ENCODE results near the gene DAB2IP.

Gene DAB2IP

DNA sequence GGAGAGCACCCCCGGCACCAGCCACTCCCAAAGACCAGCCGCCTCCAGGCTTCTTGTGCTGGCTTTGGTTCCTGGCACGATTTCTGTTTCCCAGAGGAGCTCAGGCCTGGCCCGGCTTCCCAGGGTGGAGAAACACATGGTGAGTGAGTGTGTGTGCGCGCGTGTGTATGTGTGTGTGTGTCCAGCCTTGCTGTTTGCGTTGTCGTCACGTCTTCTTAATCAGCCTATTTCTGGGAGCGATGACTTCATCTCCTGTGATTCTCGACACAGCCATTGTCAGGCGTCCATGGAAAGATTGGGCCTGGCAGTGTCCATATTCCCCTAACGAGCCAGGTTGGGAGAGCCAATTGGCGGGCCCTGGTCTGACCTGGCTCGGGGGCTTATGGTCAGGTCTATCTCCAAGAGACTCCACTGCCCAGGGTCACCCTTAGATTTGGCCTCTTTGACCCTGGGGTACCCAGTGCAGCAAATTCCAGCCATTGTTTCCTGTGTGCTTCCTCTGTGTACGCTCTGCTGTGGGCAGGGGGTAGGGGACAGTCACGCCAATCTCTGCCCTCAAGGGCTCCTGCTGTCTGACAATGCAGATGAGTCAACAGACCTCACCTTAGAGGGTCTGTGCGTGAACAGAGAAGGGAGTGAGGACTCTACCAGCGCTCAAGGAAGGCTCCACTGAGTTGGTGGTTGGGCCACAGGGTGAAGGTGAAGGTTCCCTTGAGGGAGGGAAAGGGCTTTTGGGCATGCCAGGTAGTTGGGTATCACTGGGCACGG, 73.8 kb downstream of the DAB2IP start:
- DNase-seq (ENCODE audit: low spot score in 2 of 2) (no peak), ATAC-seq (replicated peaks; ENCODE audit: extremely low read depth, poor library complexity, severe bottlenecking) (no peak)
- no peak overlapping the region for H3K4me3 Mint-ChIP-seq
- H3K27me3 Mint-ChIP-seq: no peaks in the 10 kb centered on the region
- no peak overlapping the region for H3K27ac Mint-ChIP-seq (ENCODE audit: low read depth)
- no peaks in the 10 kb centered on the region for H3K9me3 Mint-ChIP-seq
- H3K4me1 Mint-ChIP-seq: no peaks in the 10 kb centered on the region
- H3K36me3 Mint-ChIP-seq (ENCODE audit: insufficient read depth): no peaks in the 10 kb centered on the region

DNA sequence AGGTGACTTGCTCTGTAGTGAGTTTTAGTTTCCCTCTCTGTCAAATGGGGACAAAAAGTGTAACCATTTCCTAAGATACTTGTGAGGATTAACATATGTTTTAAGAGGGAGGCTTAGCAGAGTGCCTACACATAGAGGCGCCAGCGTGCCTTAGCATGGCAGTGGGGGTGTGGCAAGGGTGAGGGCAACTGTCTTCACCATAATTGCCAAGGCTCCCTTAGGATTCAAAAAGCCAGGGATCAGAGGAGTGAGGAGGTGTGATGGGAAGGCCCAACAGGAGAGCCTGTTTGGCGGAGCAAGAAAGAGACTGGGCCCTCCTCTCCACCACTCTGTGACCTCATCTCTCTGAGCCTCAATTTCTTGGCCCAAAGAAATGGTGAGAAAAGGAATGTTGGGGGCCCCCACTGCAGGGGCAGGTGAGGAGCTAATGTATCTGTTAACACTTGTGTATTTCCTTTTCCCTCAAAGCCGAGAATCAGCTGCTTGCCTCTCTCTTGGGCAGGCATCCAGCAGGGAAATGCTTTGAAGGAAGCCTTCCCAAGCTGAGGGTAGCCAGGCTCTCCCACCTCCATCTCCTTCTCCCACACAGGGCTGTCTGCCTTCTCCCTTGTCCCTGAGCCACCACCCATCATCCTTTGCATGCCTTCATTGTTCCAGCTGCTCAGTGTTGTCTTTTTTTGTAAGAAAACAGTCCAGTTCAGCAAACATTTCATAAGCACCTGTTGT, 76.0 kb downstream of the DAB2IP start:
- Mint-ChIP-seq H3K9me3 (no peaks in the 10 kb centered on the region), H3K4me1 (peaks cover 14% of the 10 kb centered on the region), H3K27me3 (no peaks in the 10 kb centered on the region), H3K4me3 (no peak overlapping the region), H3K36me3 (ENCODE audit: insufficient read depth) (no peaks in the 10 kb centered on the region), H3K27ac (ENCODE audit: low read depth) (no peak overlapping the region)
- DNase-seq (ENCODE audit: low spot score in 2 of 2) (no peak), ATAC-seq (replicated peaks; ENCODE audit: extremely low read depth, poor library complexity, severe bottlenecking) (no peak)

DNA sequence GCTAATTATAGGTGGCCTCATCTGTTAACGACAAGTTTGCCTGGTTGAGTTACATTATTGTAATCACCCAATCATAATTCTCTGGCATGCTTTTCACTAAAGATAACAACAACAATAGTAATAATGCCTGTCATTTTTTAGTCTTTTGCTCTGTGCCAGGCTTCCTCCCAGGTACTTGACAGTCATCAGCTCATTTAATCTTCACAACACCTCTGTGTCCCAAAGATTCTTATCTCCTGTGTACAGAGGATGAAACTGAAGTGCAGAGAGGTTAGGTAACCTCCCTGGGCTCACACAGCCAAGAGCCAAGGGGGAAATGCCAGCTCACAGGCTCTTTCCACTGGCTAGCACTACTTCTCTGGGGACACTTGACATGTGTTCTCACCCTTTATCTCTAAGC, 77.5 kb downstream of the DAB2IP start:
- Mint-ChIP-seq H3K36me3 (ENCODE audit: insufficient read depth) (no peaks in the 10 kb centered on the region), H3K4me3 (no peak overlapping the region), H3K4me1 (peaks cover 27% of the 10 kb centered on the region), H3K27me3 (no peaks in the 10 kb centered on the region), H3K27ac (ENCODE audit: low read depth) (no peak overlapping the region), H3K9me3 (no peaks in the 10 kb centered on the region)
- no peak for ATAC-seq (replicated peaks; ENCODE audit: extremely low read depth, poor library complexity, severe bottlenecking)
- DNase-seq (ENCODE audit: low spot score in 2 of 2): no peak

DNA sequence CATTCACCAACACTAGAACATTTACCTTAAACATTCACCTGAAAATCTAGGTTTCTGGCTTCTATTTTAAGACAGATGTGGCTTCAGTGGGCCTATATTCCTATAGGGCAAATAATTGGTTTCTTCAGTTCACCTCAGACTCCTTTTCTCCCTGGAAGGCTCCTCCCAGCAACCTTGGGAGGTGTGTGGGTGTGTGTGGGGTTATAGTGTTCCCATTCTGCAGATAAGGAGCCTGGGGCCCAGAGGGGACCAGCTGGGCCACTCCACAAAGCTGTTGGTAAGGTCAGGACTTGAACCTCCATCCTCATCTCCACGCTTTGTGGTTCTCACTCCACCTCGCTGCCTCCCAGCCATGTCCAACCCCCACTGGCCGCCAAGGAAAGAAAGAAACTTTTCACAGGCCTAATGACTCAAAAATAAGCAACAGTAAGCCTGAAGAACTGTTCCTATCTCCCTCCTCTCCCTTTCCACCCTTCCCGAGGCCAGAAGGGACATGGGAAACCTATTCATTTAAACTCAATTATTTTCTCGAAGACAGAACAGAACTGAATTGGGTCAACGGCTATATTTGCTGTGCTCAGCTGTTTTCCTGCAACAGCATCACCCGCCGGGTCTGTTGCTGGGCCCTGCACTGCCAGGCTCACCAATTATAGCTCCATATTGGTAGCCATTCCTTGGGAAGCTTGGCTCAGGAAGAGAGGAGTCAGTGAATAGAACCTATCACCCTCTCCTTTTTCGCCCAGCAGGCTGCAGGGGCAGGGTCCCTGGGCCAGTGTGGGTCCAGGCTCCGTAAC, 78.5 kb downstream of the DAB2IP start:
- Mint-ChIP-seq H3K4me1 (peaks cover 34% of the 10 kb centered on the region), H3K27ac (ENCODE audit: low read depth) (no peak overlapping the region), H3K27me3 (peaks cover 5% of the 10 kb centered on the region), H3K36me3 (ENCODE audit: insufficient read depth) (no peaks in the 10 kb centered on the region), H3K4me3 (no peak overlapping the region), H3K9me3 (no peaks in the 10 kb centered on the region)
- no peak for ATAC-seq (replicated peaks; ENCODE audit: extremely low read depth, poor library complexity, severe bottlenecking)
- no peak for DNase-seq (ENCODE audit: low spot score in 2 of 2)

DNA sequence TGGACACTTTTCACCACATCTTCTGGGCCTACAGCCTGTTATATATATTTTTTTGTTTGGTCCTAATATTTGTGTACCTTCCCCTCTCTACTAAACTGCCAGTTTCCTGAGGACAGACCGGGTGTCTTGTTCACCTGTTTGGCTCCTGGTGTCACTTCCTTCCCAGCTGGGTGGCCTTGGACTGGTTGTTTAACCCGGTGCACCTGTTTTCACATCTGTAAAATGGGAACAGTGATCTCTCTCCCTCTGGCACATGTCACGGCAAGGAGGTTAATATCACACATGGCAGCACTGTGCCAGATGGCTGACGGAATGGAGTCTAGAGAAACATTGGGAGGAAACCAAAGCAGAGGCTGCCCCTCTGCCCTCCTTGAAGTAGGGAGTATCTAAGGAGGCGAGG, 79.7 kb downstream of the DAB2IP start:
- H3K27ac Mint-ChIP-seq (ENCODE audit: low read depth): peak overlapping the region; percentile 61
- DNase-seq (ENCODE audit: low spot score in 2 of 2) (no peak), ATAC-seq (replicated peaks; ENCODE audit: extremely low read depth, poor library complexity, severe bottlenecking) (no peak)
- no peaks in the 10 kb centered on the region for H3K9me3 Mint-ChIP-seq
- H3K27me3 Mint-ChIP-seq: peaks cover 16% of the 10 kb centered on the region
- no peaks in the 10 kb centered on the region for H3K36me3 Mint-ChIP-seq (ENCODE audit: insufficient read depth)
- no peak overlapping the region for H3K4me3 Mint-ChIP-seq
- peaks cover 44% of the 10 kb centered on the region for H3K4me1 Mint-ChIP-seq

DNA sequence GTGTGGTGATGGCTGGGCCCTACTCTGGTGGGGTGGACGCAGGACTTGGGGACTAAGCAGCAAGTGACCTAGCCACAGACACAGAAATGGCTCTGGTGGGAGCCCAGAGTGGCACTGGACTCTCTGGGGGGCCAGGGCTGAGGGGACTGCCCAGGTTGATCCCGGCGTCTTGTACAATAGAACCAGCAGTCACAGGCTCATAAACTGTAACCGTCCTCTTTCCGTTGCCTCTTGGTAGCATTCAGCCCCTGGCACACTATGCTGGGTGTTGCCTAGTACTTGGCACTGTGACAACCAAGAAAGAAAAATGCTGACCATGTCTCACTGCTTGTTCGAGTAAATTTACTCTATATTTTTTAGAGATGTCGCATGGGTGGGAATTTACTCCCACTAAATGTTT, 80.5 kb downstream of the DAB2IP start:
- Mint-ChIP-seq H3K9me3 (no peaks in the 10 kb centered on the region), H3K4me1 (peaks cover 44% of the 10 kb centered on the region), H3K27me3 (peaks cover 20% of the 10 kb centered on the region), H3K4me3 (no peak overlapping the region), H3K27ac (ENCODE audit: low read depth) (peak overlapping the region; percentile 15), H3K36me3 (ENCODE audit: insufficient read depth) (no peaks in the 10 kb centered on the region)
- no peak for ATAC-seq (replicated peaks; ENCODE audit: extremely low read depth, poor library complexity, severe bottlenecking)
- no peak for DNase-seq (ENCODE audit: low spot score in 2 of 2)

DNA sequence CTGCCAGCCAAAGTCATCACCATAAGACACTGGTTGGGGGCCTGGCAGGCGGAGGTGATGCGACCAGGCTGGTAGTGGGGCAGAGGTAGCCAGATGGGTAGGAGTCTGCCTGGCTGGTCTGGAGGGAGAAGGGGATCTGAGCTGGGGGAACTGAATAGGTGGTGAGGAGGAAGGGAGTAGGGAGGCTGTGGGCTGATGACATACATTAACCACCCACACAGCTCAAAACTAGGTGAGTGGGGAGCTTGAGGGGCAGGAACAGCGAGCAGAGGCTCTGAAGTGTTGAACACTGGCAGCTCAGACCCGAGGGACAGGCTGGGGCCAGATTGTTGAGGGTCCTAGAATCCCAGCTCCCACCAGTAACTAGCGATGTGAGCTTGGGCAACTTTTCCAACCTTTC, 81.0 kb downstream of the DAB2IP start:
- Mint-ChIP-seq H3K4me3 (peak overlapping the region; percentile 34), H3K27ac (ENCODE audit: low read depth) (peak overlapping the region; percentile 15), H3K4me1 (peaks cover 44% of the 10 kb centered on the region), H3K36me3 (ENCODE audit: insufficient read depth) (no peaks in the 10 kb centered on the region), H3K27me3 (peaks cover 20% of the 10 kb centered on the region), H3K9me3 (no peaks in the 10 kb centered on the region)
- DNase-seq (ENCODE audit: low spot score in 2 of 2): no peak
- ATAC-seq (replicated peaks; ENCODE audit: extremely low read depth, poor library complexity, severe bottlenecking): peak; percentile 30

DNA sequence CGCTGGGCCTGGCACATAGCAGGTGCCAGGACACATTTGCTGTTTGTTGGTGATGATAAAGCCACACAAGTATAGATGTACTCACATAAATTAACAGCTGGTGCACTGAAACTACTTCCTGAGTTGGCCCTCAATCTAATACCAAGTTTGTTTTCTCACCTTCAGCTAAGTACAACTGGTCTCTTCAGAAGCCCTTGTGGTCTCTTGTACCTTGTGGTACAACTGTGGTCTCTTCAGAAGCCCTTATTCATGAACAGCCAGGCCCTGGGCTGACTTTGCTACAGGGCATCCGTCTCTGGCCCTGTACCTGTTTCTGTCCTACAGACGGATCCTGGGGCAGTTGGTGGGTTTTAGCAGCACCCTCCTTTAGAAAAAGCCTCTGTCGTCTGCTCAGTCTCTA, 81.5 kb downstream of the DAB2IP start:
- H3K36me3 Mint-ChIP-seq (ENCODE audit: insufficient read depth): no peaks in the 10 kb centered on the region
- peaks cover 20% of the 10 kb centered on the region for H3K27me3 Mint-ChIP-seq
- peak overlapping the region; percentile 57 for H3K27ac Mint-ChIP-seq (ENCODE audit: low read depth)
- no peaks in the 10 kb centered on the region for H3K9me3 Mint-ChIP-seq
- DNase-seq (ENCODE audit: low spot score in 2 of 2) (no peak), ATAC-seq (replicated peaks; ENCODE audit: extremely low read depth, poor library complexity, severe bottlenecking) (peak; percentile 79)
- H3K4me1 Mint-ChIP-seq: peaks cover 44% of the 10 kb centered on the region
- H3K4me3 Mint-ChIP-seq: peak overlapping the region; percentile 34

DNA sequence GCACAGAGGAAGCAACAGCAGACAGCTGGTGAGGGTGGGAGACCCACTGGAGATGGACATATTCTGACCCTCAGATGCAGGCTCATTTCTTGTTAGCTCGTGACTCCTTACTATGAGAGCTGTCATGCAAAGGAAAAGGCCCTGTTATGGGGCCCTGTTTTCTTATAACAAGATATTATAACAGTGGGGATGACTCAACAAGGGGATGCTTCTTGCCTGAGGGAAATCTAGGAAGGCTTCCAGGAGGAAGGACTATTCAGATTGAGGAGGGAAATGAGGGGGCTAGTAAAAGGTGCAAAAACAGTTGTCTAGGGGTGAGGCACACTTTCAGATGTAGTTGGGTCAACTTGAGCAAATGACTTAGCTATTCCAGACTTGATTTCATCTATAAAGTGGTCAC, 83.0 kb downstream of the DAB2IP start:
- no peak overlapping the region for H3K27ac Mint-ChIP-seq (ENCODE audit: low read depth)
- no peaks in the 10 kb centered on the region for H3K36me3 Mint-ChIP-seq (ENCODE audit: insufficient read depth)
- no peak for ATAC-seq (replicated peaks; ENCODE audit: extremely low read depth, poor library complexity, severe bottlenecking)
- no peak overlapping the region for H3K4me3 Mint-ChIP-seq
- peaks cover 44% of the 10 kb centered on the region for H3K4me1 Mint-ChIP-seq
- H3K27me3 Mint-ChIP-seq: peaks cover 20% of the 10 kb centered on the region
- no peaks in the 10 kb centered on the region for H3K9me3 Mint-ChIP-seq
- DNase-seq (ENCODE audit: low spot score in 2 of 2): no peak

DNA sequence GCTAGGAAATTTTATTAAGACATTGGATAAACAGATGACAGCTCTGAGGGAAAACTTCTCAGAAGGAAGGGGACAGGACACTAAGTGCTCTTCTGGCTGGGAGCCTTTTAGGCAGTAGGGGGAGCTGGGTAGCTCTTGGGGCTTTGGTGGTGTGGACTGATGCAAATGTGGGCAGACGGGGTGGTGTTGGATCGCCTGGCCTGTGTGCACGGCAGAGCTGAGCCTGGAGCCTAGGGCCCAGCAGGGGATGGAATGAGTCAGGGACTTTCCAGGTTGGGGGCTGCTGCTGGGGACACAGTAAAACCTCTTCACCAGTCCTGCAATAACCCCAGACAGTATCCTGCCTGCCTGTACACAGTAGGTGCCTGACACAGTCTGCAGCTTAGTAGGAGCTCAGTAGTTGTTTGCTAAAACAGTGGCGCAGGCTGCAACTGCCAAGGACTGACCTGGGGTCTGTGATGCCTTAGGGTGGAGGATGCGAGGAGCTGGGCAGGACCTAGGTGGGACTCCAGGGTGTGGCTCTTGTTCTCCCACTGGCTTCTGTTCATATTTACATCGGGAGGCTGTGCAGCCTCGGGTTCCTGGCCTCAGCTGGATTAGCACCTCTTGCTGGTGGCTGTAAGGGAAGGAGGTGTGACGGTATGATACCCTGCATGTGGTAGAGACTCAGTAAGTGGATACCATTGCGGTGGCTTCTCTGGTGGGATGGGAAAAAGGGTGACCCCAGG, 83.8 kb downstream of the DAB2IP start:
- no peak overlapping the region for H3K27ac Mint-ChIP-seq (ENCODE audit: low read depth)
- no peak for DNase-seq (ENCODE audit: low spot score in 2 of 2)
- peaks cover 20% of the 10 kb centered on the region for H3K27me3 Mint-ChIP-seq
- H3K36me3 Mint-ChIP-seq (ENCODE audit: insufficient read depth): no peaks in the 10 kb centered on the region
- ATAC-seq (replicated peaks; ENCODE audit: extremely low read depth, poor library complexity, severe bottlenecking): no peak
- peaks cover 44% of the 10 kb centered on the region for H3K4me1 Mint-ChIP-seq
- no peak overlapping the region for H3K4me3 Mint-ChIP-seq
- no peaks in the 10 kb centered on the region for H3K9me3 Mint-ChIP-seq

DNA sequence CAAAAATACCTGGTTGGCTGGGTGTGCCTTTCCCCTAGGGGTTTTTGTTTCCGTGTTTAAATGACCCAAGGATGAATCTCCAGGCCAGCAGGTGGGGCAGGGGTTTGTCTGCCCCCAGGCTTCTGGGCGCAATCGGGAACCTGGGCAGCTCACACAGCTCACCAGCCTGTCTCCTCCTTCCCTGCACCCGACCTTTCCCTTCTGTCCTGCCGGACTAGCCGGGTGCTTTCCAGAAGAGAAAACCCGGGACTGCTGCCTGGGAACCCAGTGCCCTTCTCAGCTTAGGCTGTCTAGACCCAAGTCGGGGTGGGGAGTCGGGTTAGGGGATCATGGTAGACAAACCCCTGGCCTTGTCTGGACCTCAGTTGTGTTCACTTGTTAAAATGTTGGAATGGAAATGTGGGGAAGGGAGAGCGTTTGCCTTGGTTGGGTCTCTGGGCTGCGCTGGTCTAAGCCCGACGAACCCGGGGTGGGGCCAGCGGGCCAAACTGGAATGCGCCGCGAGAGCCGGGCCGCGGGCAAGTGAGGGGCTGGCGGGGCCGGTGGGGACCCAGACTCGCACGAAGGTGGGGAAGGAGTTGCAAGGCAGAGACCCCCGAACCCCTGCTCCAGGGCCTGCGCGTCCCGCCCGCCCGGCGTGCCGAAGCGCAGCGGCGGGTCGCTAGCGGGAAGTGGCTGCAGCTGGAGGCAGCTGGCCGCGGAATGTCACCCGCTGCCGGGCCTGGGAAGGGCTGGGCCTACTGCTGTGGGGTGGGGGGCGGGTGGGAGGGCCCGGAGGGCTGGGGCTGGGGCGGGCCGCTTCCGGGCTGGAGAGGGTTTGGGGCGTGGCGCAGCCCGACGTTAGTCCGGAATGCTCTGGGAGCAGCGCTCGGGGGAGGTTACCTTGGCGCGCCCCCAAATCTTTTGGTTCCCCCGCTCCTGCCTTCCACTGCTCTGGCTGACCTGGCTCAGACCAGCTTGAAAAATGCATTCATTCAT, 84.6 kb downstream of the DAB2IP start:
- no peaks in the 10 kb centered on the region for H3K9me3 Mint-ChIP-seq
- H3K4me1 Mint-ChIP-seq: peaks cover 42% of the 10 kb centered on the region
- no peak overlapping the region for H3K4me3 Mint-ChIP-seq
- no peak overlapping the region for H3K27ac Mint-ChIP-seq (ENCODE audit: low read depth)
- ATAC-seq (replicated peaks; ENCODE audit: extremely low read depth, poor library complexity, severe bottlenecking): no peak
- no peak for DNase-seq (ENCODE audit: low spot score in 2 of 2)
- peaks cover 20% of the 10 kb centered on the region for H3K27me3 Mint-ChIP-seq
- H3K36me3 Mint-ChIP-seq (ENCODE audit: insufficient read depth): no peaks in the 10 kb centered on the region

Measured in central memory CD8-positive, alpha-beta T cell (primary cell).